Adipocyte (in vitro differentiated cells): ENCODE results near the gene HBQ1.
"Not testable (repeated sequence)": the region's sequence is repeated elsewhere in the genome, so short reads cannot be mapped to it uniquely, and the experiment has no call there.

Source experiments
- DNase-seq: peaks from one replicate; pipeline ENCODE4 v3.0.0-alpha.2; 2015; ENCODE audit warnings: low read depth
- H3K27me3 ChIP-seq: replicated peaks from 2 replicates; pipeline ENCODE4 v1.7.0; 2013; ENCODE audit warnings: mild to moderate bottlenecking, low read length, moderate library complexity; ENCODE audit not compliant: control insufficient read depth, insufficient read depth
- H3K36me3 ChIP-seq: 2 replicates; pipeline ENCODE4 v1.7.0; 2013; ENCODE audit warnings: low read length, mild to moderate bottlenecking, moderate library complexity; ENCODE audit not compliant: control insufficient read depth, insufficient read depth, severe bottlenecking
- H3K4me1 ChIP-seq: 2 replicates; pipeline ENCODE4 v1.7.0; 2013; ENCODE audit warnings: mild to moderate bottlenecking, low read length, moderate library complexity; ENCODE audit not compliant: control insufficient read depth, insufficient read depth
- H3K4me3 ChIP-seq: 2 replicates; pipeline ENCODE4 v1.7.0; 2013; ENCODE audit warnings: mild to moderate bottlenecking, low read length, moderate library complexity
- H3K9ac ChIP-seq: 2 replicates; pipeline ENCODE4 v1.7.0; 2013; ENCODE audit warnings: mild to moderate bottlenecking, low read length, moderate library complexity
- H3K9me3 ChIP-seq: 2 replicates; pipeline ENCODE4 v1.7.0; 2013; ENCODE audit warnings: mild to moderate bottlenecking, low read length, moderate library complexity; ENCODE audit not compliant: control insufficient read depth

The HBQ1 gene

DNA sequence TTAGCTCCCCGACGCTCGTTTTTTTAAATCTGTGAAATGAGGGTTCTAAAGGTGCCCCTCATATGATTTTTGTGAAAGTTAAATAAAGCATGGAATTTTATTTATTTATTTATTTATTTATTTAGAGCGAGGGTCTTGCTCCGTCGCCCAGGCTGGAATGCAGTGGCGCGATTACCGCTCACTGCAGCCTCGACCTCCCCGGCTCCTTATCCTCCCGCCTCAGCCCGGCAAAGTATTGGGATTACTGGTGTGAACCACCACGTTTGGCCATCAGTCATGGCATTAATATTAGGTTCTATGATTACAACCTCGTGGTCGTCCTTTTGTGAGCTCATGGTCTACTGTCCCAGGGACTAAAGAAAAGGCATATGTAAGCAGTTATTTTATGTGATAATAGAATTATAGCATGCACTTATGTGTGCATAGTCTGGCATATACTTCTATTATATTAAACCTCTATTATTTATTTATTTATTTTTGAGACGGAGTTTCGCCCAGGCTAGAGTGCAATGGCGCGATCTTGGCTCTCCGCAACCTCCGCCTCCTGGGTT, 49.5 kb downstream of the HBQ1 start:
- DNase-seq = no peak
- Histone ChIP-seq H3K9ac (peak overlapping the region; percentile 97), H3K4me3 (peak overlapping the region; percentile 92)

DNA sequence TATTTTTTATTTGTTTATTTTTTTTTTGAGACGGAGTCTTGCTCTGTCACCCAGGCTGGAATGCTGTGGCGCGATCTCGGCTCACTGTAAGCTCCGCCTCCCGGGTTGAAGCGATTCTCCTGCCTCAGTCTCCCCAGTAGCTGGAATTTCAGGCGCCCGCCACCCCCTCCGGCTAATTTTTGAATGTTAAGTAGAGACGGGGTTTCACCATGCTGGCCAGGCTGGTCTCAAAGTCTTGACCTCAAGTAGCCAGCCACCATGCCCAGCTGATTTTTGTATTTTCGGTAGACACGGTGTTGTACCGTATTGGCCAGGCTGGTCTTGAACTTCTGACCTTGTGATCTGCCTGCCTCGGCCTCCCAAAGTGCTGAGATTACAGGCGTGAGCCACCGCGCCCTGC, 50.1 kb downstream of the HBQ1 start:
- H3K27me3 ChIP-seq, H3K9me3 ChIP-seq, H3K9ac ChIP-seq, H3K4me3 ChIP-seq, DNase-seq: not testable (repeated sequence)
- H3K4me1 ChIP-seq = peaks cover 10% of the 10 kb centered on the region
- peaks cover 17% of the 10 kb centered on the region for H3K36me3 ChIP-seq

More for the DNA sequence above, 49.5 kb downstream of the HBQ1 start:
- Histone ChIP-seq H3K27me3 (no peaks in the 10 kb centered on the region), H3K4me1 (peaks cover 10% of the 10 kb centered on the region), H3K9me3 (no peaks in the 10 kb centered on the region), H3K36me3 (peaks cover 20% of the 10 kb centered on the region)
